Type B pancreatic cell (in vitro differentiated cells): ENCODE results near the gene ABI3BP. TPM values are rescaled to one million over a fixed set of nuclear protein-coding genes. Genes with fewer than 3 reads are reported as not detected.

ENCODE experiments used
- DNase-seq: peaks from one replicate; pipeline ENCODE4 v3.0.0; 2021; ENCODE audit warnings: mixed read lengths; ENCODE audit not compliant: unreplicated experiment; ENCODE audit errors: extremely low spot score
- H3K27ac Mint-ChIP-seq: 2 replicates; pipeline ENCODE4 v1.8.0; 2021; ENCODE audit warnings: mild to moderate bottlenecking, mixed read lengths
- H3K27me3 Mint-ChIP-seq: 2 replicates; pipeline ENCODE4 v1.8.0; 2021; ENCODE audit warnings: mixed read lengths
- H3K36me3 Mint-ChIP-seq: 2 replicates; pipeline ENCODE4 v1.8.0; 2021; ENCODE audit warnings: mixed read lengths
- H3K4me1 Mint-ChIP-seq: one replicate; pipeline ENCODE4 v1.8.0; 2021; ENCODE audit warnings: mixed read lengths; ENCODE audit not compliant: unreplicated experiment
- H3K4me3 Mint-ChIP-seq: 2 replicates; pipeline ENCODE4 v1.8.0; 2021; ENCODE audit warnings: mild to moderate bottlenecking, mixed read lengths
- H3K9me3 Mint-ChIP-seq: 2 replicates; pipeline ENCODE4 v1.8.0; 2021; ENCODE audit warnings: mixed read lengths
- total RNA-seq: library from RNA; stranded (reverse); gene quantifications from 2 replicates; pipeline ENCODE4 v1.2.1, GENCODE V29; 2021; ENCODE audit warnings: low replicate concordance
- TF ChIP-seq, protein P1 (sequence below): fragments of 200-600 bp; sonication (generic); conservative IDR thresholded peaks from 2 replicates; pipeline ENCODE4 v1.5.0; 2021; ENCODE audit warnings: antibody characterized with exemption, mild to moderate bottlenecking

The ABI3BP gene
- total RNA-seq, 1 donor from 2014 or later = 7.3 TPM

DNA sequence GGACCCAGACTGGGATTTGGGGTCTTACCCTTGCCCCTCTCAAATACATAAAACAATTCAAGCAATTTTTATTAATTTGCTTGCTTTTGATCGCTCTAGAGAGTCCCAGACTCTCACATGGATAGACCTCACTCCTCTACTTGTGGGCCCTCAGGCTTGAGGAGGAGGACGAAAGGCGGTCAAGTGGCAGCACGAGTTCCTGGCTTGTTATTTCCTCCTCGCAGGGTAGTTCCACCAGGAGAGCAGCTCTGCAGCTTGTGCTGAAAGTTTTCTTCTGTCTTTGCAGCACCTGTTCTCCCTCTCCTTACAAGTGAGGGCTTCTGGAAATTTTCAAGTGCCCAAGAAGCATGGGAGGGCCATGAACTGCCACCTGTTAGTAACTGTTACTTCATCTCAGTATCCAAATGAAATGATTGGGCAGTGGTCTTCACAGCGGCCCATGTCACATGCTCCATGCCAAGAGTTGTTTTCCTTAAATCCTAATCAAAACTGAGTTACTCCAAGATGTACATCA is 22.7 kb downstream of the ABI3BP start:
- peaks cover 5% of the 10 kb centered on the region for H3K4me1 Mint-ChIP-seq
- H3K36me3 Mint-ChIP-seq = no peaks in the 10 kb centered on the region
- no peaks in the 10 kb centered on the region for H3K27me3 Mint-ChIP-seq
- no peaks in the 10 kb centered on the region for H3K9me3 Mint-ChIP-seq
- DNase-seq = no peak
- H3K4me3 Mint-ChIP-seq = no peak overlapping the region
- TF ChIP-seq, protein P1, sequence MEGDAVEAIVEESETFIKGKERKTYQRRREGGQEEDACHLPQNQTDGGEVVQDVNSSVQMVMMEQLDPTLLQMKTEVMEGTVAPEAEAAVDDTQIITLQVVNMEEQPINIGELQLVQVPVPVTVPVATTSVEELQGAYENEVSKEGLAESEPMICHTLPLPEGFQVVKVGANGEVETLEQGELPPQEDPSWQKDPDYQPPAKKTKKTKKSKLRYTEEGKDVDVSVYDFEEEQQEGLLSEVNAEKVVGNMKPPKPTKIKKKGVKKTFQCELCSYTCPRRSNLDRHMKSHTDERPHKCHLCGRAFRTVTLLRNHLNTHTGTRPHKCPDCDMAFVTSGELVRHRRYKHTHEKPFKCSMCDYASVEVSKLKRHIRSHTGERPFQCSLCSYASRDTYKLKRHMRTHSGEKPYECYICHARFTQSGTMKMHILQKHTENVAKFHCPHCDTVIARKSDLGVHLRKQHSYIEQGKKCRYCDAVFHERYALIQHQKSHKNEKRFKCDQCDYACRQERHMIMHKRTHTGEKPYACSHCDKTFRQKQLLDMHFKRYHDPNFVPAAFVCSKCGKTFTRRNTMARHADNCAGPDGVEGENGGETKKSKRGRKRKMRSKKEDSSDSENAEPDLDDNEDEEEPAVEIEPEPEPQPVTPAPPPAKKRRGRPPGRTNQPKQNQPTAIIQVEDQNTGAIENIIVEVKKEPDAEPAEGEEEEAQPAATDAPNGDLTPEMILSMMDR = no peak
- no peak overlapping the region for H3K27ac Mint-ChIP-seq

- Mint-ChIP-seq H3K9me3 (peaks cover 5% of the 10 kb centered on the region), H3K36me3 (no peaks in the 10 kb centered on the region), H3K4me3 (no peak overlapping the region), H3K4me1 (peaks cover 5% of the 10 kb centered on the region), H3K27ac (no peak overlapping the region), H3K27me3 (no peaks in the 10 kb centered on the region)
- DNase-seq = no peak
- TF ChIP-seq, protein P1 = no peak
Measured at GRCh38 chr3:100968932-100969906, 24.0 kb downstream of the ABI3BP start.

GRCh38 chr3:100966807-100967206 is 26.4 kb downstream of the ABI3BP start:
- Mint-ChIP-seq H3K27me3 (no peaks in the 10 kb centered on the region), H3K4me3 (no peak overlapping the region), H3K9me3 (peaks cover 5% of the 10 kb centered on the region), H3K4me1 (no peaks in the 10 kb centered on the region), H3K36me3 (no peaks in the 10 kb centered on the region), H3K27ac (no peak overlapping the region)
- DNase-seq = no peak
- TF ChIP-seq, protein P1 = no peak

DNA sequence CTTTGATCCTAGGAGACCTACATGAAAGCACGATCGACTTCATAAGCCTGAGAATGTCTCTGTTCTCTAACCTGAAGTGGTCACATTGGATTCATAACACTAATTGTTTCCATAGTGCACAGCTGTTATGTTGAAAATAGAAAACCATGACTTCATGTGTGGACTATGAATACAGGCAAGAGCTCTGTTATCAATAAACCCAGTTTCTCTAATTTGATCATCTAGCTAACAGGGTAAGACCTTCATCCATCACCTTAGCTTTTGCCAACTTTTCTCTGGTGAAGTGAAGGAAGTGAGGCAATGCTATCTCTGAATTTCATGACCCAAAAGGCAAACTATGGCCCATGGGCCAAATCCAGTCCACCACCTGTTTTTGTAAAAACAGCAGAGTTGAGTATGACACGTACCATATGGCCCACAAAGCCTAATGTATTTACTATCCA is 27.2 kb downstream of the ABI3BP start:
- TF ChIP-seq, protein P1 = no peak
- Mint-ChIP-seq H3K4me1 (no peaks in the 10 kb centered on the region), H3K27ac (no peak overlapping the region), H3K27me3 (no peaks in the 10 kb centered on the region), H3K9me3 (peaks cover 5% of the 10 kb centered on the region), H3K36me3 (no peaks in the 10 kb centered on the region), H3K4me3 (no peak overlapping the region)
- DNase-seq = no peak

- no peaks in the 10 kb centered on the region for H3K27me3 Mint-ChIP-seq
- DNase-seq = no peak
- no peak overlapping the region for H3K27ac Mint-ChIP-seq
- peaks cover 10% of the 10 kb centered on the region for H3K9me3 Mint-ChIP-seq
- H3K4me1 Mint-ChIP-seq = no peaks in the 10 kb centered on the region
- TF ChIP-seq, protein P1 = no peak
- H3K4me3 Mint-ChIP-seq = no peak overlapping the region
- no peaks in the 10 kb centered on the region for H3K36me3 Mint-ChIP-seq
Measured at GRCh38 chr3:100963041-100963440, 30.2 kb downstream of the ABI3BP start.
